ENCODE data around the gene GPR161.

- TF ChIP-seq CTCF (conservative IDR thresholded peaks at IDR 0.05) = no peak
- no peak for TF ChIP-seq EZH2 (IDR thresholded peaks at IDR 0.05; ENCODE audit: low read depth)
These were observed 83.0 kb downstream of the GPR161 start for GRCh38 chr1:168053681-168054080.

Measured in PC-9 (cell line).